HEK293 (cell line): ENCODE measurements around the gene SLC35E4.

Source experiments
- CTCF ChIA-PET: fragments of 350-600 bp; formaldehyde crosslinking; extraction: SDS; loops from one replicate; lab custom pipeline; 2021; ENCODE audit warnings: antibody characterized with exemption; lab: Yijun Ruan, JAX
- POLR2A ChIA-PET: fragments of 300-600 bp; formaldehyde crosslinking; extraction: SDS; loops from one replicate; lab custom pipeline; 2020; ENCODE audit warnings: antibody characterized with exemption, inconsistent platforms; lab: Yijun Ruan, JAX
- H3K27ac ChIP-seq: fragments of 200-500 bp; sonication (Bioruptor generic); 2 replicates; pipeline ENCODE4 v1.5.1; 2014; ENCODE audit warnings: low read depth, low read length, control low read depth, inconsistent platforms; ENCODE audit errors: extremely low read depth
- H3K36me3 ChIP-seq, 2 experiments: fragments of 200-500 bp in 1 of 2; sonication (Bioruptor generic) in 1 of 2; 1 replicate in 1 of 2; 2 replicates in 1 of 2; pipeline ENCODE4 v1.5.1; 2014 to 2017; ENCODE audit warnings: inconsistent platforms in 2 of 2, low read length in 2 of 2; ENCODE audit not compliant: control insufficient read depth in 2 of 2, insufficient read depth in 1 of 2
- H3K4me1 ChIP-seq: fragments of 200-500 bp; sonication (Bioruptor generic); 2 replicates; pipeline ENCODE4 v1.5.1; 2014; ENCODE audit warnings: mild to moderate bottlenecking, low read length, inconsistent platforms; ENCODE audit not compliant: control insufficient read depth, insufficient read depth
- H3K4me3 ChIP-seq: 2 replicates; pipeline ENCODE4 v1.5.1; 2011; ENCODE audit warnings: low read depth, mild to moderate bottlenecking, control low read depth, low read length, moderate library complexity
- H3K9me3 ChIP-seq: fragments of 200-500 bp; sonication (Bioruptor generic); 2 replicates; pipeline ENCODE4 v1.5.1; 2014; ENCODE audit warnings: low read depth, low read length, inconsistent platforms; ENCODE audit not compliant: control insufficient read depth, insufficient read depth
- HOXC10 ChIP-seq: sonication (generic); formaldehyde crosslinking; IDR thresholded peaks from 2 replicates; pipeline ENCODE4 v1.8.1; 2023; ENCODE audit warnings: mild to moderate bottlenecking, missing genetic modification reagents
- KLF1 ChIP-seq: fragments of 450-650 bp; formaldehyde crosslinking; IDR thresholded peaks from 2 replicates; pipeline ENCODE4 v1.5.1; 2016; ENCODE audit warnings: missing biosample characterization, missing genetic modification characterization
- MZF1 ChIP-seq: fragments of 450-650 bp; formaldehyde crosslinking; IDR thresholded peaks from 2 replicates; pipeline ENCODE4 v1.5.1; 2017; ENCODE audit warnings: missing biosample characterization, missing genetic modification characterization, borderline replicate concordance
- PRDM4 ChIP-seq: fragments of 450-650 bp; formaldehyde crosslinking; IDR thresholded peaks from 2 replicates; pipeline ENCODE4 v1.5.1; 2017; ENCODE audit warnings: missing biosample characterization, missing genetic modification characterization
- ZBTB26 ChIP-seq: fragments of 450-650 bp; formaldehyde crosslinking; optimal IDR thresholded peaks from 2 replicates; pipeline ENCODE3; 2016; ENCODE audit warnings: missing biosample characterization, mild to moderate bottlenecking, missing genetic modification characterization
- ZBTB7A ChIP-seq: fragments of 450-650 bp; formaldehyde crosslinking; IDR thresholded peaks from 2 replicates; pipeline ENCODE4 v1.5.1; 2016; ENCODE audit warnings: low read depth, missing biosample characterization, missing genetic modification characterization
- ZNF175 ChIP-seq: fragments of 450-650 bp; formaldehyde crosslinking; IDR thresholded peaks from 2 replicates; pipeline ENCODE4 v1.5.1; 2016; ENCODE audit warnings: missing biosample characterization, missing genetic modification characterization
- ZNF202 ChIP-seq: fragments of 450-650 bp; formaldehyde crosslinking; IDR thresholded peaks from 2 replicates; pipeline ENCODE4 v1.5.1; 2016; ENCODE audit warnings: missing biosample characterization, missing genetic modification characterization, borderline replicate concordance
- ZNF23 ChIP-seq: fragments of 450-650 bp; formaldehyde crosslinking; IDR thresholded peaks from 2 replicates; pipeline ENCODE4 v1.5.1; 2016; ENCODE audit warnings: missing biosample characterization, missing genetic modification characterization, borderline replicate concordance
- ZNF274 ChIP-seq, 2 experiments: fragments of 200-500 bp in 1 of 2; fragments of 450-650 bp in 1 of 2; sonication (Bioruptor generic) in 1 of 2; formaldehyde crosslinking in 1 of 2; IDR thresholded peaks; 2 replicates each; pipeline versions ENCODE4 v1.5.1 to v1.6.1; 2014 to 2016; ENCODE audit warnings: borderline replicate concordance in 1 of 2, inconsistent platforms in 1 of 2, low read length in 1 of 2, missing biosample characterization in 1 of 2, missing genetic modification characterization in 1 of 2
- ZNF292 ChIP-seq: fragments of 450-650 bp; formaldehyde crosslinking; IDR thresholded peaks from 2 replicates; pipeline ENCODE4 v1.5.1; 2016; ENCODE audit warnings: low read depth, missing biosample characterization, missing genetic modification characterization, borderline replicate concordance
- ZNF426 ChIP-seq: fragments of 450-650 bp; formaldehyde crosslinking; IDR thresholded peaks from 2 replicates; pipeline ENCODE4 v1.5.1; 2017; ENCODE audit warnings: missing biosample characterization, missing genetic modification characterization, mild to moderate bottlenecking, inconsistent platforms, moderate library complexity
- ZNF48 ChIP-seq: fragments of 450-650 bp; formaldehyde crosslinking; IDR thresholded peaks from 2 replicates; pipeline ENCODE4 v1.5.1; 2016; ENCODE audit warnings: missing biosample characterization, missing genetic modification characterization
- ZNF513 ChIP-seq: fragments of 450-650 bp; IDR thresholded peaks from 2 replicates; pipeline ENCODE4 v1.5.1; 2018; ENCODE audit warnings: missing biosample characterization, missing genetic modification characterization
- ZNF518A ChIP-seq: fragments of 450-650 bp; formaldehyde crosslinking; conservative IDR thresholded peaks from 2 replicates; pipeline ENCODE4 v1.5.1; 2016; ENCODE audit warnings: low read depth, missing biosample characterization, missing genetic modification characterization
- ZNF560 ChIP-seq: fragments of 450-650 bp; formaldehyde crosslinking; IDR thresholded peaks from 2 replicates; pipeline ENCODE4 v1.5.1; 2017; ENCODE audit warnings: missing biosample characterization, missing genetic modification characterization, borderline replicate concordance
- ZNF571 ChIP-seq: fragments of 450-650 bp; formaldehyde crosslinking; IDR thresholded peaks from 2 replicates; pipeline ENCODE4 v1.5.0; 2017; ENCODE audit warnings: missing biosample characterization, missing genetic modification characterization
- ZNF654 ChIP-seq: fragments of 450-650 bp; formaldehyde crosslinking; IDR thresholded peaks from 2 replicates; pipeline ENCODE4 v1.5.1; 2016; ENCODE audit warnings: low read depth, missing biosample characterization, missing genetic modification characterization

The SLC35E4 gene

GRCh38 chr22:30650508-30651116 is 15.0 kb downstream of the SLC35E4 start (continued):
- no peak for TF ChIP-seq ZNF518A (tag by site-specific recombination)

GRCh38 chr22:30652852-30653251 is 17.3 kb downstream of the SLC35E4 start:
- no peak for TF ChIP-seq ZNF571 (tag by site-specific recombination)
- TF ChIP-seq KLF1, result peak; percentile 56; the same call in 1 of the 2 replicates
- ChIA-PET POLR2A (no interaction called here), CTCF (interaction anchor here (0.7 kb wide), 1 partner anchor 12 kb away, joined by 3 read pairs; no protein-coding TSS in a partner anchor)
- Histone ChIP-seq H3K36me3 (no peaks in the 10 kb centered on the region; a peak in 1 of 3 replicates), H3K27ac (no peak overlapping the region), H3K4me3 (no peak overlapping the region), H3K4me1 (no peaks in the 10 kb centered on the region), H3K9me3 (no peaks in the 10 kb centered on the region)

- POLR2A ChIA-PET, result no interaction called here
Measured at GRCh38 chr22:30654361-30654760, 18.8 kb downstream of the SLC35E4 start.

More at GRCh38 chr22:30654361-30654760, 18.8 kb downstream of the SLC35E4 start:
- H3K27ac ChIP-seq, result no peak overlapping the region
- TF ChIP-seq ZNF292 (tag by site-specific recombination) (no peak), PRDM4 (no peak), ZNF426 (tag by site-specific recombination) (no peak), ZBTB7A (tag by site-specific recombination) (no peak), ZNF23 (tag by site-specific recombination) (no peak), HOXC10 (CRISPR knock-in tag) (no peak), MZF1 (tag by site-specific recombination) (no peak), ZNF48 (no peak), ZBTB26 (no peak), ZNF274 (IDR thresholded peaks at IDR 0.05; ENCODE audit: low read length) (no peak), ZNF274 (tag by site-specific recombination; IDR thresholded peaks at IDR 0.05; ENCODE audit: borderline replicate concordance) (no peak), ZNF560 (tag by site-specific recombination) (no peak), ZNF202 (tag by site-specific recombination) (no peak), ZNF654 (tag by site-specific recombination) (no peak), ZNF175 (tag by site-specific recombination) (no peak), ZNF513 (tag by site-specific recombination) (no peak)
- no peaks in the 10 kb centered on the region for H3K4me1 ChIP-seq
- H3K4me3 ChIP-seq, result no peak overlapping the region
- H3K36me3 ChIP-seq, result no peaks in the 10 kb centered on the region; a peak in 1 of 3 replicates
- CTCF ChIA-PET, result no interaction called here
- no peaks in the 10 kb centered on the region for H3K9me3 ChIP-seq
